Keratinocyte (primary cell): ENCODE results near the gene METTL24. TPM values are rescaled to one million over a fixed set of nuclear protein-coding genes. Genes with fewer than 3 reads are reported as not detected.

Experiments used
- DNase-seq: peaks from one replicate; pipeline ENCODE4 v3.0.0-alpha.2; 2011; ENCODE audit warnings: low read depth, missing footprints, low spot score
- FAIRE-seq: peaks from 2 replicates; lab custom pipeline; 2011; peaks lifted over from hg19 to GRCh38; lab: Jason Lieb, UNC
- H2AFZ ChIP-seq: 2 replicates; pipeline ENCODE4 v1.6.0; 2012; ENCODE audit warnings: low read length, control low read depth, inconsistent platforms; ENCODE audit not compliant: control insufficient read depth
- H3K27ac ChIP-seq: 2 replicates; pipeline ENCODE4 v1.5.1; 2011; ENCODE audit warnings: low read length; ENCODE audit not compliant: control insufficient read depth, insufficient read depth
- H3K27me3 ChIP-seq: 3 replicates; pipeline ENCODE4 v1.6.0; 2011; ENCODE audit warnings: low read length; ENCODE audit not compliant: control insufficient read depth, insufficient read depth; ENCODE audit errors: extremely low read depth
- H3K36me3 ChIP-seq, 2 experiments: 2 replicates in 1 of 2; 3 replicates in 1 of 2; pipeline ENCODE4 v1.5.1; 2011; ENCODE audit warnings: low read length in 2 of 2, mild to moderate bottlenecking in 1 of 2; ENCODE audit not compliant: control insufficient read depth in 2 of 2, insufficient read depth in 2 of 2; ENCODE audit errors: extremely low read depth in 1 of 2
- H3K4me1 ChIP-seq: 3 replicates; pipeline ENCODE4 v1.5.1; 2011; ENCODE audit warnings: low read length; ENCODE audit not compliant: control insufficient read depth, insufficient read depth; ENCODE audit errors: extremely low read depth
- H3K4me2 ChIP-seq: 3 replicates; pipeline ENCODE4 v1.6.0; 2011; ENCODE audit warnings: low read depth, low read length; ENCODE audit not compliant: control insufficient read depth, insufficient read depth; ENCODE audit errors: extremely low read depth
- H3K4me3 ChIP-seq, 3 experiments: fragments of 200-600 bp in 1 of 3; sonication (generic) in 1 of 3; 2 replicates in 2 of 3; 3 replicates in 1 of 3; pipeline ENCODE4 v1.5.1; 2011 to 2016; ENCODE audit warnings: low read length in 3 of 3, mild to moderate bottlenecking in 3 of 3, control low read depth in 2 of 3, inconsistent platforms in 1 of 3, low read depth in 1 of 3, mixed read lengths in 1 of 3, mixed run types in 1 of 3, moderate library complexity in 1 of 3; ENCODE audit not compliant: control insufficient read depth in 2 of 3, insufficient read depth in 2 of 3; ENCODE audit errors: extremely low read depth in 1 of 3
- H3K79me2 ChIP-seq: 2 replicates; pipeline ENCODE4 v1.6.0; 2012; ENCODE audit warnings: low read length; ENCODE audit not compliant: control insufficient read depth, insufficient read depth
- H3K9ac ChIP-seq: 3 replicates; pipeline ENCODE4 v1.6.0; 2011; ENCODE audit warnings: low read length; ENCODE audit not compliant: control insufficient read depth, insufficient read depth; ENCODE audit errors: extremely low read depth
- H3K9me1 ChIP-seq: 3 replicates; pipeline ENCODE4 v1.6.0; 2011; ENCODE audit warnings: low read length; ENCODE audit not compliant: control insufficient read depth, insufficient read depth; ENCODE audit errors: extremely low read depth
- H3K9me3 ChIP-seq: 2 replicates; pipeline ENCODE4 v1.5.1; 2012; ENCODE audit warnings: low read depth, low read length; ENCODE audit not compliant: control insufficient read depth
- H4K20me1 ChIP-seq: 3 replicates; pipeline ENCODE4 v1.6.0; 2011; ENCODE audit warnings: low read length; ENCODE audit not compliant: control insufficient read depth, insufficient read depth; ENCODE audit errors: extremely low read depth
- CTCF ChIP-seq, 3 experiments: IDR thresholded peaks in 1 of 3; conservative IDR thresholded peaks in 1 of 3; optimal IDR thresholded peaks in 1 of 3; 2 replicates in 2 of 3; 3 replicates in 1 of 3; pipeline versions ENCODE3 to v1.5.1; 2011; ENCODE audit warnings: low read length in 3 of 3, mild to moderate bottlenecking in 3 of 3, moderate library complexity in 2 of 3, control low read depth in 1 of 3, inconsistent platforms in 1 of 3; ENCODE audit not compliant: insufficient read depth in 2 of 3; ENCODE audit errors: extremely low read depth in 1 of 3
- EZH2 ChIP-seq: IDR thresholded peaks from one replicate; pipeline ENCODE4 v1.6.1; 2012; ENCODE audit warnings: inconsistent platforms, mild to moderate bottlenecking, low read length, moderate library complexity
- dilution Hi-C: fragments of 300-500 bp; cut with MboI; formaldehyde crosslinking; loops from one replicate; pipeline ENCODE4 v1.7.0; 2020; ENCODE audit warnings: low sequenced_read_pairs; ENCODE audit not compliant: extremely low pct_ligation_motif_present
- polyA plus RNA-seq, 5 experiments: library from polyadenylated mRNA; depleted of rRNA in 3 of 5; stranded (reverse) in 3 of 5; stranded (forward) in 1 of 5; unstranded in 1 of 5; fragments of >200 nt; gene quantifications; 1 replicate in 1 of 5; 2 replicates in 3 of 5; 3 replicates in 1 of 5; pipeline versions ENCODE4 v1.2.1 to v1.2.3, GENCODE V29; 2011 to 2012; ENCODE audit warnings: missing spikeins in 2 of 5, low read depth in 1 of 5, low replicate concordance in 1 of 5

Gene METTL24
- polyA plus RNA-seq, 1 donor (not counting 4 experiments of a cell fraction or from before 2014, with no cell fraction given): not detected

GRCh38 chr6:110327391-110327790 is 30.8 kb downstream of the METTL24 start:
- Histone ChIP-seq H3K27ac (no peak overlapping the region), H3K9ac (no peak overlapping the region), H3K4me1 (no peaks in the 10 kb centered on the region), H3K27me3 (no peaks in the 10 kb centered on the region), H4K20me1 (no peaks in the 10 kb centered on the region), H3K4me2 (no peak overlapping the region), H2AFZ (no peak overlapping the region), H3K4me3 (no peak overlapping the region), H3K36me3 (no peaks in the 10 kb centered on the region), H3K79me2 (no peaks in the 10 kb centered on the region), H3K9me1 (no peaks in the 10 kb centered on the region), H3K9me3 (no peaks in the 10 kb centered on the region)
- FAIRE-seq (no peak), DNase-seq (no peak)
- TF ChIP-seq EZH2: no peak
- TF ChIP-seq CTCF (optimal IDR thresholded peaks at IDR 0.05 in 1 of 3, IDR thresholded peaks at IDR 0.05 in 1 of 3, conservative IDR thresholded peaks at IDR 0.05 in 1 of 3; ENCODE audit: extremely low read depth in 1 of 3, insufficient read depth in 2 of 3, low read length in 3 of 3): no peak
- dilution Hi-C loops: no loop called here

- no peaks in the 10 kb centered on the region for H3K79me2 ChIP-seq
- H3K27me3 ChIP-seq: no peaks in the 10 kb centered on the region
- H3K9me3 ChIP-seq: no peaks in the 10 kb centered on the region
- H3K4me3 ChIP-seq: no peak overlapping the region
- no peaks in the 10 kb centered on the region for H3K4me1 ChIP-seq
- H3K9me1 ChIP-seq: no peaks in the 10 kb centered on the region
- no peak overlapping the region for H3K27ac ChIP-seq
- TF ChIP-seq CTCF (optimal IDR thresholded peaks at IDR 0.05 in 1 of 3, IDR thresholded peaks at IDR 0.05 in 1 of 3, conservative IDR thresholded peaks at IDR 0.05 in 1 of 3; ENCODE audit: extremely low read depth in 1 of 3, insufficient read depth in 2 of 3, low read length in 3 of 3): no peak
- TF ChIP-seq EZH2: no peak
- H3K4me2 ChIP-seq: no peak overlapping the region
- no peak for DNase-seq
- no peaks in the 10 kb centered on the region for H3K36me3 ChIP-seq
- H2AFZ ChIP-seq: no peak overlapping the region
- no peak for FAIRE-seq
- H4K20me1 ChIP-seq: no peaks in the 10 kb centered on the region
- H3K9ac ChIP-seq: no peak overlapping the region
- dilution Hi-C loops: no loop called here
Measured at GRCh38 chr6:110326609-110327008, 31.5 kb downstream of the METTL24 start.
